Fibroblast of villous mesenchyme (primary cell): ENCODE data around the gene ABLIM2. TPM values are rescaled to one million over a fixed set of nuclear protein-coding genes. Genes with fewer than 3 reads are reported as not detected.

Experiments
- DNase-seq: peaks from one replicate; pipeline ENCODE4 v3.0.0-alpha.2; 2010; ENCODE audit warnings: low read depth
- H3K4me3 ChIP-seq: 2 replicates; pipeline ENCODE4 v1.5.1; 2011; ENCODE audit warnings: low read depth, mild to moderate bottlenecking, low read length
- total RNA-seq: library from RNA; depleted of rRNA; stranded (reverse); fragments of >200 nt; gene quantifications from 2 replicates; pipeline ENCODE4 v1.2.3, GENCODE V29; 2012
- TF ChIP-seq, protein P1 (sequence below): IDR thresholded peaks from 2 replicates; pipeline ENCODE4 v1.5.1; 2012; ENCODE audit warnings: low read depth, mild to moderate bottlenecking, low read length; ENCODE audit not compliant: insufficient read depth

ABLIM2 gene
- total RNA-seq, 1 donor, result under 0.01 TPM

DNA sequence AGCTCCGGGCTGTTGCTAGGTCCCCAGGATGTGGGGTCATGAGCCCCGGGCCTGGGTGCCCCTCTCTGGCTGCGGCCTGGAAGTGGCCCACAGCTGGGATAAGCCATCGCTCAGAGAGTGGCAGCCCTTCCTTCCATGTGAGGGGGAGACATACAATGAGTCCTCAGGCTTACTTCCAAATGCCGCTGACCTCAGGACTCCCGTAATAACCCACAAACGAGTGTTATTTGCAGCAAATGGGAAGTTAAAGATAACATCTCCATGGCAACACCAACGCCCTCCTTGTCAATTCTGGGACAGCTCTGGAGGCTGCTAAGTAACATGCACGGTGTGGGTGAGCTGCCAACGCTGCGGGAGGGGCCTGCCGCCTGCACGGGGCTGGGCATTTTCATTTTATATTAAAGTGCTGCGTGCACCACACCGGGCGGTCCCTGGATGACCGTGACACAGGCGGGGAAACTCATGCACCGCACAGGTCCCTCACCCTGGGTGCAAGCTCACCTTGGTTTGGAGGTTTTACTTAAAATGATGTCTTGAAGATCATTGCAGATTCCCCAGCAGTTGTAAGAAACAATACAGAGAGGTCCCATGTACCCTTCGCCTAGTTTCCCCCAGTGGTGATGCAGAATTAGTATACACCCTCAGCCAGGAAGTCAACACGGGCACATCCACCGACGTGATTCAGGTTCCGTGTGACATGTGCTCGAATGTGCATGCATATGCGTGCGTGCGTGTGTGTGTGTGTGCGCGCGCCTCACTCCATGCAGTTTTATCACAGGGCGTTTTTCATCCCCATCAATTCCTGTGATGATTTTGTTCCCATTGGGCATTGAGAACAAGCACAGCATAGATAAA, 79.4 kb downstream of the ABLIM2 start:
- H3K4me3 ChIP-seq, result no peak overlapping the region
- TF ChIP-seq, protein P1, sequence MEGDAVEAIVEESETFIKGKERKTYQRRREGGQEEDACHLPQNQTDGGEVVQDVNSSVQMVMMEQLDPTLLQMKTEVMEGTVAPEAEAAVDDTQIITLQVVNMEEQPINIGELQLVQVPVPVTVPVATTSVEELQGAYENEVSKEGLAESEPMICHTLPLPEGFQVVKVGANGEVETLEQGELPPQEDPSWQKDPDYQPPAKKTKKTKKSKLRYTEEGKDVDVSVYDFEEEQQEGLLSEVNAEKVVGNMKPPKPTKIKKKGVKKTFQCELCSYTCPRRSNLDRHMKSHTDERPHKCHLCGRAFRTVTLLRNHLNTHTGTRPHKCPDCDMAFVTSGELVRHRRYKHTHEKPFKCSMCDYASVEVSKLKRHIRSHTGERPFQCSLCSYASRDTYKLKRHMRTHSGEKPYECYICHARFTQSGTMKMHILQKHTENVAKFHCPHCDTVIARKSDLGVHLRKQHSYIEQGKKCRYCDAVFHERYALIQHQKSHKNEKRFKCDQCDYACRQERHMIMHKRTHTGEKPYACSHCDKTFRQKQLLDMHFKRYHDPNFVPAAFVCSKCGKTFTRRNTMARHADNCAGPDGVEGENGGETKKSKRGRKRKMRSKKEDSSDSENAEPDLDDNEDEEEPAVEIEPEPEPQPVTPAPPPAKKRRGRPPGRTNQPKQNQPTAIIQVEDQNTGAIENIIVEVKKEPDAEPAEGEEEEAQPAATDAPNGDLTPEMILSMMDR, result no peak
- peak; percentile 16 for DNase-seq

DNA sequence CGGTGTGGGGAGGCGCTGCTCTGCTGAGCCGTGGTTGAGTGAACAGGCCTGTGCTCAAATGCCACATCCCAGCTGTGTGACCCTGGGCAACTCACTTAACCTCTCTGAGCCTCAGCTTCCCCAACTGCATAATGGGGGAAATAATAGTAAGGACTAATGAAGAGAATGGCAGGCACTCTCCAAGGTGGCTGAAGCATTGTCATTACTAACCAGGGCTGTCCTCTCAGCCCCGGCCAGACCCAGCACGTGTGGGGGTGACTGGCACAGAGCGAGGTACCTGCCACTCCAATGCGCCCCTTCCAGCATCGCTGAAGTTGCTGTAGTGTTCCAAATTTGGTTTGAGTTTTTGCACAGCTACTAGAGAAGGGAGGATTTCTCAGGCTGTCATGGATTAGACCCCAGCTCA, 80.0 kb downstream of the ABLIM2 start:
- TF ChIP-seq, protein P1, result no peak
- H3K4me3 ChIP-seq, result no peak overlapping the region
- DNase-seq, result no peak

DNA sequence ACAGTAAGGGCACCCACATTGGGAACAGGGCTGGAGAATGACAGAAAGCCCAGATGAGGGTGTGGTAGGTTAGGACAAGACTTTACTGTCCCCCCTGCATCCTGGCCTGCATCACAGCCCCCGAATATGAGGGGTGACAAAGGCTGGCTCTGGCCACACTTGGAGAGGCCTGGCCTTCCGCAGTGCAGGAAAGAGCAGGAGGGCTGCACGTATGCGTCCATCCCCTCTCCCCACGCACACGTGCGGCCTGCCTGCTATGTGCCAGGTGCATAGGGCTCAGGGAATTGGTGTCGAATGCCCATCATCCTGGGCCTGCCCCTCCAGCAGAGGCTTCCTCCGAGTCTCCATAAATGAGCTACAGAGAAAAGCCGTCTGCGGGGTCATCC, 80.5 kb downstream of the ABLIM2 start:
- no peak overlapping the region for H3K4me3 ChIP-seq
- DNase-seq, result no peak
- TF ChIP-seq, protein P1, result no peak

DNA sequence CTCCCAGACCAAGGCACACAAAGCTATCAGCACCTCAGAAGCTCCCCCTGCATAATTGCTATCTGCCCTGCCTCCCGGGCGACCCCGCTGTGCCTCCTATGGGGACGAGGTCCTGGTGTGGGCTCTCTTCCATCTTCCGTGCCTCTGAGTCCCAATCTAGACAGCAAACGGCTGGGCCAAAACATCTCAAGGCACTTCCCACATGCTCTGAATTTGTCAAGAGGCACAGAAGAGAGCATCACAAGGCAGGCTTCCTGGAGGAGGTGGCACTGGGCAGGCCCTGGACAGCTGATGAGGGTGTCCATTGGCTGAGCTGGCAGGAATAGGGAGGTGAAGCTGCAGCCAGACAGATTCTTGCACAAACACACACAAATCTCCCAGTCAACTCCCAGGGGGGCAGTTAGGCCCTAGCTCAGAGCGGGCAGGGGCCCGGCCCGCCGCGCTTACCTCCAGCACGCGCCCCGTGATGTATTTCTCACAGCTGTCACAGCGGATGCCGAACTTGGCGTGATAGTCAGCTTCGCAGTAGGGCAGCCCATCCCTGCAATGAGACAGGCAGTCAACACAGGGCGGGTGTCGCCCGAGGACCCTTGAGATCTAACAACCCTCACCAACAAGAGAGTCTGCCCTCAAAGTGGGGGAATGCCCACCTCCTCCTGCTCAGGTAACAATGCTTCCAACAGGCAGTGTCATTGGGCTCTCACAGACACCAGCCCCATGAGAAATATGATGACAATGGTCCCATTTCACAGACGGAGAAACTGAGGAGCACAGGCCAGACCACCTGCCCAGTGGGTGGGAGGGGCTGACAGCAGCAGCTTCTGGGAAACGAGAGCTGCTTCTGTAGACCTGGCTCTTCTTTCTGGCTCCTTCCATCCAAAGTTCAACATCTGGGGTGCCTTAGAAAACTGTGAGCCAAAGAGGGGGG, 81.2 kb downstream of the ABLIM2 start:
- TF ChIP-seq, protein P1, result no peak

DNA sequence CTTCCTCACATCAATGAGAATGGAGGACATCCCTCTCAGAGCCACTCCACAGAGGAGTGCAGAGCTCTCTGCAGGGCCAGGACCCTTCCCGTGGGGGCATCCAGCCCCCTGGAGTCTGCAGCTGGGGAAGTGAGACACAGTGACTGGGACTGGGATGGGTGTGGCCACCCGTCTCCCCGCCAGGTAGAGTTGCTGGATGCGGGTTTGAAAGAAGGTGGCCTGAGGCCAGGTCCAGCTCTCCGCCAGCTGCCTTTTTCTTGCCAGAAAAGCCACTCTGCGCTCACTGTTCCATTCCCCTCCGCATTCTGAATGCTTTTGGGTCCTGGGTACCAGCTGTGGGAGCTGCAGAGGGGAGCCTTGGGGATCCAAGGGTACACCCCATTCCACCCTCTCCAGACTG, 82.6 kb downstream of the ABLIM2 start:
- TF ChIP-seq, protein P1, result no peak
- H3K4me3 ChIP-seq, result no peak overlapping the region
- no peak for DNase-seq

More for the DNA sequence above, 81.2 kb downstream of the ABLIM2 start:
- DNase-seq, result no peak
- H3K4me3 ChIP-seq, result no peak overlapping the region

DNA sequence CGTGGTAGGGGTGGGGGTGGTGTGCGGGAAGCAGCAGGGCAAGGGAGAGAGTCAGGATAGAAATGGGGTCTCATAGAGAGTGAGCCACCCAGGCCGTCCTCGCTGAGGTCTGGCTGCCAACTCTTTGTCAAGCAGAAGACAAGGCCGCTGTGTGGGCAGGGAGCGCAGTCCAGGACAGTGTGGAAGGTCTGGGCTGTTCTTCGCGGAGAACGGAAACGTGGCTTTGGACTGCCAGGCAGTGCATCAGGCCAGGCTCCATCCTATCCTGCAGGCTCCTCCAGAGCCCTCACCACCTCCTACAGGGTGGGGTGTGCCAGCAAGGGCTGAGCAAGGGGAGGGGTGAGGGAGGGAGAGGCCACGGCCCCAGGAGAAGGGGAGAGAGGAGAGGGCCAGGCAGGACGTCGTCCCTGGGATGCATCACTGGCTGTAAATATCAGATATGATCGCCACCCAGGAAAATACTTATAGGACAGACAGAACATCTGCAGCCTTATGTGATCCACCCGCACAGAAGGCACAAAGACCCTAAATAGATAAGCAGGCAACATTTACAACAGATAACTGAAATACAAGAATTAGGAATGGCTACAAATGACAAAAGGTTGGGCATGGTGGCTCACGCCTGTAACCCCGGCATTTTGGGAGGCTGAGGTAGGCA, 85.3 kb downstream of the ABLIM2 start:
- DNase-seq, result no peak
- TF ChIP-seq, protein P1, result no peak
- H3K4me3 ChIP-seq, result no peak overlapping the region
